Stimulated activated CD8-positive, alpha-beta memory T cell treated with anti-CD3 and anti-CD28 coated beads, Interleukin-2, amount 100 ng/mL, for 1 hour (primary cell): Measurements from ENCODE around the gene ETV7.
A peak's percentile ranks its signal among the peaks of the same experiment; 100 is the strongest.
"Not testable (repeated sequence)": the region's sequence is repeated elsewhere in the genome, so short reads cannot be mapped to it uniquely, and the experiment has no call there.

Experiments used
- DNase-seq, 2 donors: peaks; one replicate each; pipeline ENCODE4 v3.0.0-alpha.2; 2020; ENCODE audit warnings: low read depth in 2 of 2

ETV7 gene

GRCh38 chr6:36387440-36388303, at the start of gene ETV7:
Gene ETV7 (minus strand): TSS chr6:36387669. CDS start chr6:36387541, 128 bp downstream.
- peak in 1 of 2 donors; percentile 8 for DNase-seq

GRCh38 chr6:36436466-36436865, 49.0 kb upstream of the ETV7 start:
- DNase-seq: no peak

GRCh38 chr6:36432151-36432671, 44.7 kb upstream of the ETV7 start:
- DNase-seq: no peak

GRCh38 chr6:36431197-36431596, 43.7 kb upstream of the ETV7 start:
- DNase-seq: no peak

- DNase-seq: no peak
Observed at GRCh38 chr6:36430351-36430750, 42.9 kb upstream of the ETV7 start.

GRCh38 chr6:36428911-36429310, 41.4 kb upstream of the ETV7 start:
- no peak for DNase-seq

GRCh38 chr6:36426622-36427021, 39.2 kb upstream of the ETV7 start:
- DNase-seq: no peak

GRCh38 chr6:36423101-36423824, 35.8 kb upstream of the ETV7 start:
- peak; percentile 93 to 97 for DNase-seq

- no peak for DNase-seq
Observed at GRCh38 chr6:36422714-36423100, 35.2 kb upstream of the ETV7 start.

- no peak for DNase-seq
Observed at GRCh38 chr6:36419310-36419709, 31.8 kb upstream of the ETV7 start.

GRCh38 chr6:36418558-36418957, 31.1 kb upstream of the ETV7 start:
- no peak for DNase-seq

- DNase-seq: no peak
Observed at GRCh38 chr6:36414481-36414880, 27.0 kb upstream of the ETV7 start.

- no peak for DNase-seq
Observed at GRCh38 chr6:36413489-36414480, 26.3 kb upstream of the ETV7 start.

- not testable (repeated sequence) for DNase-seq
Observed at GRCh38 chr6:36409718-36410117, 22.2 kb upstream of the ETV7 start.

GRCh38 chr6:36404164-36404563, 16.7 kb upstream of the ETV7 start:
- no peak for DNase-seq

GRCh38 chr6:36402481-36402880, 15.0 kb upstream of the ETV7 start:
- DNase-seq: no peak

GRCh38 chr6:36399970-36400369, 12.5 kb upstream of the ETV7 start:
- DNase-seq: no peak

- no peak for DNase-seq
Observed at GRCh38 chr6:36392621-36393020, 5.2 kb upstream of the ETV7 start.

- DNase-seq: no peak
Observed at GRCh38 chr6:36389353-36389752, 1.9 kb upstream of the ETV7 start.

GRCh38 chr6:36386495-36387439, 702 bp downstream of the ETV7 start:
- no peak for DNase-seq
